Brain pericyte (primary cell): ENCODE results near the gene EPHA8.

ENCODE experiments used
- DNase-seq: peaks from one replicate; pipeline ENCODE4 v3.0.0-alpha.2; 2012; ENCODE audit warnings: low read depth, low spot score

Gene EPHA8

DNA sequence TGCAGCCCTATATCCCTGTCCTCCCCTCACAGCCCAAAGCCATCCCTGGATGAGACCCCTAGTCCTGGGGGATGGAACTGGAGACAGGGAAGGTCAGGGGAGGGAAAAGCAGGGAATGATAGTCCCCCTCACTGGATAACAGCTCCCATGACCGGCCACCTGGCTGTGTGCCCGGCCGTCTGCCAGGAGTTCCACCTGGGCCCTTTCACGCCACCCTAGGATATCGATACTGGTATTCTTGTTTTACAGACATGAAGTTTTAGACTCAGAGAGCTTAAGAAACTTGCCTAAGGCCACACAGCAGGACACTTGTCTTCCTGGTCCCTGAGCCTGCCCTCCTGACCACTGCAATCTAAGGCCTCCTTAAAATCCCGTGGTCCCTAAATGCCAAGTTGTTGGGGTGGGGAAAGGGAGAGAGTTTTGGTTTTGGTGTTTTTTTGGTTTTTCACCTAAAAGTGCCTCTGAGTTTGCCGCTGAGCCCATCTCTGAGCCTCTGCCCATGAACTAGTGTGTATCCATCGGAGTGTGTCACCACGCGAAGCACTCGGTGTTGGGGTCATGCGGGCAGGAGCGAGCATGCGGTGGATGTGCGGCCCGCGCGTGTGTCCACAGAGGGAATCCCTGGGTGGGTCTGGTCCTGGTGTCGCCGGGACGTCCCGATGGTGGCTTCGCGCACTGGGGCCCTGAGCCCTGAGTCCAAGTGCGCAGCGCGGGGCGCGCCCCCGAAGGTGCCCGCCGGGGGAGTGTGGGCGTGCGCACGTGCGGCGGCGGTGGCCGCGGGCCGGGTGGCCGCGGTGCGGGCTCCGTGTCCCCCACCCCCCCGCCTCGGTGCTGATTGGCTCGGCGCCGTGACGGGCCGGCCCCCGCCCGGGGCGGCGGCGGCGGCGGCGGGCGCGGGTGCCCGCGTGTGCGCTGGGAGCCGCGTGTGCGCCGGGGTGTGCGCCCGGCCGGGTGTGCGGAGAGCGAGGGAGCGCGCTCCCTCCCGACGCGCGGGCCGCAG lies at the start of gene EPHA8:
Gene EPHA8 (plus strand): TSS at position 906 of the 1,000 bp plus-strand sequence. CDS start 147 bp downstream, outside the sequence.
- no peak for DNase-seq

DNA sequence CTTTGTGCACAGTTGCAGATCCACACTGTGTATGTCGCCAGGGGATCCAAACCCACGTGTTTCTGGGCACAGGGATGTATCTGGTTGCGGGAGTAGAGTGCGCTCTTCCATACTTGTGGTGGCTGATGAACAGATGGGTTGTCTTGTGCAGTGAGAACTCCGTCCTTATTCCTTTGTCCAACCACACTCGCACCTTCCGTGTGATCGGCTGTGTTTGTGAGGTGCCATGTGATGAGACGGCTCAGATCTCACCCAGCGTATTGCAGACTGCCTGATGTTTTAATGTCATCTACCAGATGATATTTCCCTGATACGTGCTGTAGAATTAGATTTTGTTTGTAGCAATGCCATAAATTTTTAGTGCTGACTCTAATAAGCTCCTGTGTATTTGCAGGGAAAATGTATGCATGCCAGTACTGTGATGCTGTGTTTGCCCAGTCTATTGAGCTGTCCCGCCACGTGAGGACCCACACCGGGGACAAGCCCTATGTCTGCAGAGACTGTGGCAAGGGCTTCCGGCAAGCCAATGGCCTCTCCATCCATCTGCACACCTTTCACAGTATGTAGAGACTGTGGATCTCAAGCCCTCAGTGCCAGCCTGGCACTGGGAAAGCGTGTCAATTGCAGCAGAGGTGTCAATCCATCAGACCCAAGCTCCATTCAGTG lies 46.2 kb upstream of the EPHA8 start:
- no peak for DNase-seq

DNA sequence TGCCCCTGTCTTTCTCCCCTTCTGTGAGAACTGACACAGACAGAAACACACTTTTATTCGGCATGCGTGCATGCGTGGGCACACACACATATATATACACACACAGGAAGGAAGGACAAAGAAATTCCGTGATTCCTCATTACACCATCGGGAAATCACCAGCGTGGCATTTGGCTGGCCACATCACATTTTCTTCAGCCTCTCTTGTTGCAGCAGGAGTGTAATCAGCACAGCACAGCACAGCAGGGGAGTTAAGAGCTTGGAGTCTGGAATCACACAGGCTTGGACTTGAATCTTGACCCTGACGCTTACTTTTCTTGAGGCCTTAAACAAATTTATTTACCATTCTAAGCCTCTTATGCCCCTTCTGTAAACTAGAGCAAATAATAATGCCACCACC lies 45.3 kb upstream of the EPHA8 start:
- no peak for DNase-seq

DNA sequence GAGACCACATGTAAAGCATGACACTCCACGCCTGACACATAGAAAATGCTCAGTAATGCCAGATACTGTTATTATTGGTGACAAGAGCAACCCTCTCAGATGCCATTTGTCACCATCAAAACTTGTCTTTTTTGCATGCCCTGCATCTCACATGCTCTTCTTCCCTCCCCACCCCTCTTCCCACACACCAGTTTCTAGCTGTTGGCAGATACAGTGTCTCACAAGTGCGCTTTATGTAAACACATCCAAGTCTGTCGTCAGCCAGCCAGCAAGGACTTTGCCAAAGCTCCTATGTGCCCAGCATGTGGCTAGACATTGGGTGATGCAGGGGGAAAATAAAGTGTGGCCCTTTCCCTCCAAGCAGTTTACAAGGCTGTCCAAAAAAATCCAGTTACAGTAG lies 44.9 kb upstream of the EPHA8 start:
- DNase-seq: no peak

DNA sequence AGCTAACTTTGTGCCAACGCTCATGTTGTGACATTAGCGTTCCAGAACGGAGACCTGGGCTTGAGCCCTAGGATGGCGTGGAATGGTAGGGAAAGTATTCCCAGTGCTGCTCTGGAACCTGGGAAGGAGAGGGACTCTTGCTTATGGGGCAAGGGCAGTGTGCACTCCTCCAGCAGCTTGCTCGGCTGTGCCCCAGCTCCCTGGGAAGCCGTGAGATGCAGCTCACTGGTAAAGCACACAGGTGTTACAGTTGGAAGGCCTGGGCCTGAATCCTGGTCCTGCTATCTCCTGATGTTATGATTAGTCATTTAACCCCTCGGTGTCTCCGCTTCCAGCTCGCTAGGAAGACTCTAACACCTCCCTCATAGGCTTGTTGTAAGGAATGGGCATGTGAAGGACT lies 42.4 kb upstream of the EPHA8 start:
- no peak for DNase-seq

GRCh38 chr1:22521692-22522091 lies 41.6 kb upstream of the EPHA8 start:
- no peak for DNase-seq

GRCh38 chr1:22522221-22522743 lies 41.0 kb upstream of the EPHA8 start:
- DNase-seq: no peak

GRCh38 chr1:22524481-22524880 lies 38.8 kb upstream of the EPHA8 start:
- no peak for DNase-seq

- no peak for DNase-seq
Measured at GRCh38 chr1:22525211-22525610, 38.1 kb upstream of the EPHA8 start.

GRCh38 chr1:22525646-22526045 lies 37.6 kb upstream of the EPHA8 start:
- no peak for DNase-seq

DNA sequence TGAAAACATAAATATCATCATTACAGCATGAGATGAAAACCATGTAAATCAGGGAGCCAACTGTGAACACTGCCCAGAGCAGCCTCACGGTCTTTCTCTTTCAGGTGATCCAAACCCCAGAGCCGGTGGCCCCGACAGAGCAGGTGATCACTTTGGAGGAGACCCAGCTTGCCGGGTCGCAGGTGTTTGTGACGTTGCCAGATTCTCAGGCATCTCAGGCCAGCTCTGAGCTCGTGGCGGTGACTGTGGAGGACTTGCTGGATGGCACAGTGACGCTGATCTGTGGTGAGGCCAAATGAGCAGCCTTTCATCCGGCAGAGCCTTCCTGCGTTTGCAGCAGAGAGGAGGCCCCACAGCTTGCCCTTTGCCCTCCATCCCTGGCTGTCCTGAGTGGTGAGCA lies 37.2 kb upstream of the EPHA8 start:
- DNase-seq: no peak

GRCh38 chr1:22526677-22527076 lies 36.6 kb upstream of the EPHA8 start:
- no peak for DNase-seq

DNA sequence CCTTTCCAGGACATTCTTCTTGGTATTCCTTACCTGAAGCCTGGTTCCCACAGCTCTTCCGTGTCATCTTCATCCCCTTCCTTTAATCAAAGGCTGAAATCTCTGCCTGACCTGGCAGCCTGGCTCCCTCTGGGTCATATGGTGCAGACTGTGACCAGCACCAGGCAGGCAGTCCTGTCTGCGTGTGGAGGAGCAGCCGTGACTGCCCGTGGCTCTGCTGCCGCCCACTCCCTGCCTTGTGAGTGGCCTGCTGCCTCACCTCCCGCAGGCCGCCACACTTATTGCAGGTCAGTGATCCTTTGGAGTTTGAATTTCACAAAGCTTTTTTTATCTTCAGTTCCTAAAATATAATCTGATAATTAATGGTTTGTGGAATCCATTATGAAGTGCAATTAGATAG lies 36.2 kb upstream of the EPHA8 start:
- DNase-seq: no peak

- no peak for DNase-seq
Measured at GRCh38 chr1:22527555-22528296, 35.6 kb upstream of the EPHA8 start.

DNA sequence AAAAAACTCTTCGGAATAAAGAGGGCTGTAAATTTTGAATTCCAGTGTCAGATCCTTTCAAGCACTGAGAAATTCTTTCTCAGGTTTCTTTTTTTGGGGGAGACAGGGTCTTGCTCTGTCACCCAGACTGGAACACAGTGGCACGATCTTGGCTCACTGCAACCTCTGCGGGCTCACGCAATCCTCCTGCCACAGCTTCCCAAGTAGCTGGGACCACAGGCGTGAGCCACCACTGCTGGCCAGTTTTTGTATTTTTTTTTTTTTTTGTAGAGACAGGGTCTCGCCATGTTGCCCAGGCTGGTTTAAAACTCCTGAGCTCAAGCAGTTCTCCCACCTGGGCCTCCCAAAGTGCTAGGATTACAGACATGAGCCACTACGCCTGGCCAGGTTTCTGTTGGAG lies 34.8 kb upstream of the EPHA8 start:
- DNase-seq: no peak

- no peak for DNase-seq
Measured at GRCh38 chr1:22529901-22530621, 33.2 kb upstream of the EPHA8 start.

DNA sequence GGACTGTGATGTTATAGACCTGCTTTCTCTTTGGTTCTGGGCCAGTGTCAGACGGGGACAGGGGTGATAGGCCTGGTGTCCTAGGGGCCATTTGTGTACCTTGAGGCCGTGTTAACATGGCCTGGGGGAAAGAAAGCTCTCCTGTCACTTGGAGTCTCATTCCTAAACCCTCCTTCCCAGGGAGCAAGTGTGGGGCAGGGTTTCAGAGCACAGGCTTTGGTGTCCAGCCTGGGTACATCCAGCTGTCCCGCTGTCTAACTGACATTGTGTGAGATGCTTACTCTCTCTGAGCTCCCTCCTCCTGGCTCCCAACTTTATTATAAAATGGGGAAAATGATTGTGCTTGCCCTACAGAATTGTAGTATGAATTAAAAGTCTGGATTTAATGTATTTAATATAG lies 32.6 kb upstream of the EPHA8 start:
- no peak for DNase-seq

DNA sequence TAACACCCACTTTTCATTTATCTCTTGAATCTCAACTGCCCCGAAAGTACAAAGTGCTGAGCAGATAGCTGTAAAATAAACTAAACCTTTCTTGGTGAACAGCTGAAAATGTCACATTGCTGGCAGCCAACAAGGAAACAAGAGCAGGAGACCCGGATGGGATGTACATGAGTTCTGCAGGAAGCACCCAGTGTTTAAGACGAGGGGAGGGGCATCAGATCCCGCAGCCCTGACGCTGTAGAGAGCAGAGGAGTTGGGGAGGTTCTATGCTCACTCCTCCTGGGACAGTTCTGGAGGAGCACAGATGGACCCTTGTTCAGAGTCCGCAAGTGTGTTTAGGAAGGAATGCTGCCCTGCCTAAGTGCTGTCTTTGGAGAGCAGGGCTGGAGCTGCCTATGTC lies 32.0 kb upstream of the EPHA8 start:
- no peak for DNase-seq

GRCh38 chr1:22533244-22533895 lies 29.9 kb upstream of the EPHA8 start:
- no peak for DNase-seq

DNA sequence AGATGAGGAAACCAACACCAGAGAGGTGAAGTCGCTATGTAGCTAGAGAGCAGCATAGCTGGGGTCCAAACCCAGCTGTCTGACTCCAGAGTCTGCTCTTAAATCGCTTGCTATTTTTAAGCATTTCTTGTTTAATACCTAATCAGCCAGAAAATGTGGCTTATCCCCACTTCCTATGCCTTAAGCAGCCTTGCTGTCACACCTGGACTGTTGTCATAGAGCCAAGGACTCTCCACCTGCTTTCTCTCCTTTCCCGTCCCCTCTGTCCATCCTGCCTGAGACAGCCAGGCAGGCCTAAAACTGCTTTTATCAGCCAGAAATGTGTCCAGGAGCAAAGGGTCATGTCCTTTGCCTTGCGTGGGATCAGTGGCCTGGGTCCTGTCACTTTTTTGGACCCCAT lies 28.3 kb upstream of the EPHA8 start:
- DNase-seq: no peak

DNA sequence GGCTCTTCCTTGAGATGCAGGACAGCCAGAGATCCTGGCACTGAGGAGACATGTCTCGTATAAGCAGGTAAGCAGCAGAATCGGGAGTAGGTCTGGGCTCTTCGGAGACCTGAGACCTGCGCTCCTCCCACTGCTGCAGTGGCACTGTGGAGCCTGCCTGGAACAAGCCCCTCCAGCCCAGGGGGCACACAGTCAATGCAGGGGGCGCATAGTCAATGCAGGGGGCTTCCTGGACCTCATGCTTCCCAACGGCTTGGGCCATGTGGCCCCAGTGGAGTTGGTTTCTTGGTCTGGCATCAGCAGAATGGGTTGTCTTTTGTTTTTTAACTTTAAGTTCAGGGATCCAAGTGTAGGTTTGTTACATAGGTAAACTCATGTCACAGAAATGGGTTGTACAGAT lies 27.9 kb upstream of the EPHA8 start:
- no peak for DNase-seq
